GM12892 (cell line): ENCODE measurements around the gene GRAMD1B.

Source experiments
- POLR2A ChIP-seq: IDR thresholded peaks from 2 replicates; pipeline ENCODE4 v1.6.1; 2011; ENCODE audit warnings: low read depth, low read length, control low read depth
- TAF1 ChIP-seq: IDR thresholded peaks from 2 replicates; pipeline ENCODE4 v1.6.1; 2011; ENCODE audit warnings: low read depth, mild to moderate bottlenecking, control low read depth, low read length, borderline replicate concordance

- TF ChIP-seq TAF1 (no peak), POLR2A (no peak)
Measured at GRCh38 chr11:123451183-123451781, 21.2 kb downstream of the GRAMD1B start.
